ENCODE measurements around the gene SLC6A11. TPM values are rescaled to one million over a fixed set of nuclear protein-coding genes. Genes with fewer than 3 reads are reported as not detected.

Gene SLC6A11
- total and polyA plus RNA-seq, 2 donors (not counting 3 experiments of a cell fraction or from before 2014, with no cell fraction given): not detected

- no peaks in the 10 kb centered on the region for H3K9me3 ChIP-seq (replicated peaks; ENCODE audit: control insufficient read depth, insufficient read depth, low read length)
- no peaks in the 10 kb centered on the region for H3K9me1 ChIP-seq (replicated peaks; ENCODE audit: control insufficient read depth, extremely low read depth, insufficient read depth, low read length)
- CTCF ChIA-PET: interaction anchor here (0.5 to 1.6 kb wide), 6 partner anchors 11 to 288 kb away, joined by 3 to 6 read pairs (median 3); no protein-coding TSS in a partner anchor
- no peak overlapping the region for H3K4me3 ChIP-seq (replicated peaks in 1 of 3; ENCODE audit: insufficient read depth in 1 of 3, low read depth in 1 of 3, low read length in 3 of 3)
- no peaks in the 10 kb centered on the region for H4K20me1 ChIP-seq (replicated peaks; ENCODE audit: control insufficient read depth, extremely low read depth, insufficient read depth, low read length)
- no peak overlapping the region for H3K4me2 ChIP-seq (ENCODE audit: insufficient read depth, low read length)
- no peak overlapping the region for H2AFZ ChIP-seq (ENCODE audit: low read depth, low read length)
- H3K79me2 ChIP-seq (ENCODE audit: control insufficient read depth, insufficient read depth, low read length): no peaks in the 10 kb centered on the region
- no peaks in the 10 kb centered on the region for H3K36me3 ChIP-seq (ENCODE audit: control insufficient read depth in 2 of 2, extremely low read depth in 1 of 2, insufficient read depth in 2 of 2, low read length in 2 of 2)
- no peak overlapping the region for H3K27ac ChIP-seq (ENCODE audit: insufficient read depth, low read depth, low read length)
- dilution Hi-C loops (cut with MboI; ENCODE audit: extremely low pct_ligation_motif_present, low sequenced_read_pairs): no loop called here
- intact Hi-C loops (cut with micrococcal nuclease): no loop called here
- no TSS peak for BruUV-seq (replicated peaks)
- no peak overlapping the region for H3K9ac ChIP-seq (replicated peaks; ENCODE audit: extremely low read depth, insufficient read depth, low read length)
- H3K4me1 ChIP-seq (ENCODE audit: control insufficient read depth, extremely low read depth, insufficient read depth, low read length): no peaks in the 10 kb centered on the region
- FAIRE-seq: no peak
- DNase-seq (ENCODE audit: low read depth, low spot score): no peak
- no peaks in the 10 kb centered on the region for H3K27me3 ChIP-seq (ENCODE audit: control insufficient read depth in 2 of 2, insufficient read depth in 2 of 2, low read length in 2 of 2)
- TF ChIP-seq JUN (IDR thresholded peaks at IDR 0.05; ENCODE audit: borderline replicate concordance, insufficient read depth, insufficient read length, low read depth): no peak
- no peak for TF ChIP-seq GATA2 (IDR thresholded peaks at IDR 0.05; ENCODE audit: insufficient read depth, insufficient read length, low read depth, low read length)
- TF ChIP-seq POLR2A (IDR thresholded peaks at IDR 0.05; ENCODE audit: low read depth, low read length): no peak
- TF ChIP-seq MAX (IDR thresholded peaks at IDR 0.05; ENCODE audit: insufficient read depth, insufficient read length): no peak
- TF ChIP-seq EZH2 (IDR thresholded peaks at IDR 0.05; ENCODE audit: borderline replicate concordance, low read depth, low read length, severe bottlenecking): no peak
- TF ChIP-seq FOS (IDR thresholded peaks at IDR 0.05; ENCODE audit: borderline replicate concordance, insufficient read depth, low read length): no peak
- TF ChIP-seq MYC (IDR thresholded peaks at IDR 0.05; ENCODE audit: low read depth, low read length): no peak
- POLR2A ChIA-PET: no interaction called here
These were observed 43.5 kb upstream of the SLC6A11 start for GRCh38 chr3:10772271-10773161.
